Measurements from ENCODE around the gene ANKUB1.

ANKUB1 gene

DNA sequence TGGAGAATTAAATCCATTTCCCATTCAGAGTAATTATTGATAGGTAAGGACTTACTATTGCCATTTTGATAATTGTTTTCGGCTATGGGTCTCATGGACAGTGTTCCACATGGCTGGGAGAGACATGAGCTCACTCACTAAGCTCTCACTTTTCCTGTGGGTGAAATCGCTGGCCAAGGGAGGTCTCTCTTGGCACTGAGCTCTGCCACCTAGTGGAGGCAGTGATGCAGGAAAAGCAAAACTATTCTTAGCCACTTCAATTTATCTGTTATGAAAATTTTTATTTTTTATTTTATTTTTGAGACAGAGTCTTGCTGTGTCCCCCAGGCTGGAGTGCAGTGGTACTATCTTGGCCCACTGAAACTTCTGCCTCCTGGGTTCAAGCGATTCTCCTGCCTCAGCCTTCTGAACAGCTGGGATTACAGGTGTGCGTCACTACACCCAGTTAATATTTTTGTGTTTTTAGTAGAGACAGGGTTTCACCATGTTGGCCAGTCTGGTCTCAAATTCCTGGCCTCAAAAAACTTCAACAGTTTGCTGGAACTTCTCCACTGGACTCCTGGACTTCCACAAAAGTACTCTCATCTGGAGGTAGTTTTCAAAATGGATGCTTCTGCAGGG lies 16.0 kb upstream of the ANKUB1 start:
- H3K27ac ChIP-seq (ENCODE audit: low read depth, low read length) = no peak overlapping the region
- no peak overlapping the region for H3K4me3 ChIP-seq (ENCODE audit: low read depth in 1 of 2, low read length in 2 of 2)
- no peak overlapping the region for H3K9ac ChIP-seq (ENCODE audit: low read length)
- H3K36me3 ChIP-seq (ENCODE audit: insufficient read depth, low read length) = no peaks in the 10 kb centered on the region
- no peaks in the 10 kb centered on the region for H3K9me3 ChIP-seq (ENCODE audit: low read length)
- H3K27me3 ChIP-seq (ENCODE audit: control insufficient read depth in 1 of 2, insufficient read depth in 2 of 2, low read length in 2 of 2) = no peaks in the 10 kb centered on the region
- H3K4me1 ChIP-seq (ENCODE audit: insufficient read depth, low read length) = peaks cover 7% of the 10 kb centered on the region

GRCh38 chr3:149806171-149806778 lies 13.9 kb upstream of the ANKUB1 start:
- Histone ChIP-seq H3K9me3 (ENCODE audit: low read length) (no peaks in the 10 kb centered on the region), H3K27ac (ENCODE audit: low read depth, low read length) (no peak overlapping the region), H3K36me3 (ENCODE audit: insufficient read depth, low read length) (no peaks in the 10 kb centered on the region), H3K27me3 (ENCODE audit: control insufficient read depth in 1 of 2, insufficient read depth in 2 of 2, low read length in 2 of 2) (no peaks in the 10 kb centered on the region), H3K4me1 (ENCODE audit: insufficient read depth, low read length) (no peaks in the 10 kb centered on the region), H3K4me3 (ENCODE audit: low read depth in 1 of 2, low read length in 2 of 2) (no peak overlapping the region), H3K9ac (ENCODE audit: low read length) (no peak overlapping the region)

DNA sequence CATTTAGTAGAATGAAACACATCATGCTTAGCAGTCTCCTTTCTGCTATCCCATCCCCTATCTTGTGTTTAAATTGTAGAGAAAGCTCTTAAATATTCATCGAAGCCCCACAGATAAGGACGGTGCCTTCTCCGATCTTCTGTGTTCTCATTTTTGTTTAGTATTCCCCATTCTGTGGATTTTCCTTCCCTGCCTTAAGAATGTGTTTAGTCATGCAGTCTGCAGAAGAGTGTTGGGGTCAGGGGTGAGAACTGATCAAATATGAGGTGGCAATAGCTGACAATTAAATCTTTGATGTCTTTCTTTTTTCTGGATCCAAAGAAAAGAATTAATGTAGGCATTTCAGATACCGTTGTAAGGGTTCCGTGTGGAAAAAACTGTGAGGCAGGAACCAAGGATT lies 9.3 kb upstream of the ANKUB1 start:
- Histone ChIP-seq H3K4me1 (ENCODE audit: insufficient read depth, low read length) (no peaks in the 10 kb centered on the region), H3K4me3 (ENCODE audit: low read depth in 1 of 2, low read length in 2 of 2) (no peak overlapping the region), H3K9me3 (ENCODE audit: low read length) (no peaks in the 10 kb centered on the region), H3K27ac (ENCODE audit: low read depth, low read length) (no peak overlapping the region), H3K36me3 (ENCODE audit: insufficient read depth, low read length) (no peaks in the 10 kb centered on the region), H3K27me3 (ENCODE audit: control insufficient read depth in 1 of 2, insufficient read depth in 2 of 2, low read length in 2 of 2) (no peaks in the 10 kb centered on the region), H3K9ac (ENCODE audit: low read length) (no peak overlapping the region)

DNA sequence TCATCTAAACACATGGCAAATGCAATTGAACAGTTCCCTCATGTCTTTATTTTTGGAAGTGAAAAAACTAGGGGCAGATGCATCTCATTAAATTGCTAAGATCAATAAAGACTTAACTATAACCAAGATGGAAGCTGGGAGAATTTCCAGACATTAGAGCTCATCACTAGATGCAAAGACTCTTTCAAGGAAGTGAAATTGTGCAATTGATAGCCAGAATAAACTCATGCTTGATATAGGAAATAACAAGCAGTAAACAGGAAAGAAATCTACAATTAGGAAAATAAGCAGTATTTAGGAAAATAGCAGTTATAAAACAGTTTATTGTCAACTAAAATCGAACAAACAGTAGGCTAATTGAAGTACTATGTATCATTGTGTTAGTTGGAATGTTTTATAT lies 8.8 kb upstream of the ANKUB1 start:
- no peaks in the 10 kb centered on the region for H3K9me3 ChIP-seq (ENCODE audit: low read length)

DNA sequence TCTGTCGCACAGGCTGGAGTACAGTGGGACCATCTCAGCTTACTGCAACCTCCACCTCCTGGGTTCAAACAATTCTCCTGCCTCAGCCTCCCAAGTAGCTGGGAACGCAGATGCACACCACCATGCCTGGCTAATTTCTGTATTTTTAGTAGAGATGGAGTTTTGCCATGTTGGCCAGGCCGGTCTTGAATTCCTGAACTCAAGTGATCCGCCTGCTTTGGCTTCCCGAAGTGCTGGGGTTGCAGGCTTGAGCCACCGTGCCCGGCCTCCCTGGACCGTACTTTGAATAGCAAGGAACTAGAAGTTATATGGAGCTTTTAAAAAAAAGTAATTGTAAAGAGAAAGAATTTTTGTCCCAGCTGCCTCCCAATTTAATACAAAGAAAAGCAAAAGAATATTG lies 8.3 kb upstream of the ANKUB1 start:
- no peak overlapping the region for H3K4me3 ChIP-seq (ENCODE audit: low read depth in 1 of 2, low read length in 2 of 2)
- no peaks in the 10 kb centered on the region for H3K4me1 ChIP-seq (ENCODE audit: insufficient read depth, low read length)
- H3K9me3 ChIP-seq (ENCODE audit: low read length) = no peaks in the 10 kb centered on the region
- H3K36me3 ChIP-seq (ENCODE audit: insufficient read depth, low read length) = no peaks in the 10 kb centered on the region
- H3K27ac ChIP-seq (ENCODE audit: low read depth, low read length) = no peak overlapping the region
- no peaks in the 10 kb centered on the region for H3K27me3 ChIP-seq (ENCODE audit: control insufficient read depth in 1 of 2, insufficient read depth in 2 of 2, low read length in 2 of 2)
- no peak overlapping the region for H3K9ac ChIP-seq (ENCODE audit: low read length)

More for the DNA sequence above, 8.8 kb upstream of the ANKUB1 start:
- H3K36me3 ChIP-seq (ENCODE audit: insufficient read depth, low read length) = no peaks in the 10 kb centered on the region
- no peaks in the 10 kb centered on the region for H3K4me1 ChIP-seq (ENCODE audit: insufficient read depth, low read length)
- no peak overlapping the region for H3K4me3 ChIP-seq (ENCODE audit: low read depth in 1 of 2, low read length in 2 of 2)
- H3K9ac ChIP-seq (ENCODE audit: low read length) = no peak overlapping the region
- no peaks in the 10 kb centered on the region for H3K27me3 ChIP-seq (ENCODE audit: control insufficient read depth in 1 of 2, insufficient read depth in 2 of 2, low read length in 2 of 2)
- no peak overlapping the region for H3K27ac ChIP-seq (ENCODE audit: low read depth, low read length)

DNA sequence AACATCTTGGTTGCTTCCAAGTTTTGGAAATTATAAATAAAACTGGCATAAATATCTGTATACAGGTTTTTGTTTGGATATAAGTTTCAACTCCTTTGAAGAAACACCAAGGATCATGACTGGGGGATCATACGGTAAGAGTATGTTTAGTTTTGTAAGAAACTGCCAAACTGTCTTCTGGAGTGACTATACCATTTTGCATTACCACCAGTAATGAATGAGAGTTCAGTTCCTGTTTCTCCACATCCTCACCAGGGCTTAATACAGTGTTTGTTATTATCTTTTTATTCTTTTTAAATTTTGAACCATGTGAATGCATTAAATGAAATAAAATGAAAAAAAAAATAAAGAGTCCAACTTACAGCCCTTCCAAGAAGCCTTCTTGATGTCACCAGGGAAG lies 3.7 kb upstream of the ANKUB1 start:
- no peak overlapping the region for H3K9ac ChIP-seq (ENCODE audit: low read length)
- no peak overlapping the region for H3K27ac ChIP-seq (ENCODE audit: low read depth, low read length)
- H3K4me1 ChIP-seq (ENCODE audit: insufficient read depth, low read length) = no peaks in the 10 kb centered on the region
- no peak overlapping the region for H3K4me3 ChIP-seq (ENCODE audit: low read depth in 1 of 2, low read length in 2 of 2)
- H3K27me3 ChIP-seq (ENCODE audit: control insufficient read depth in 1 of 2, insufficient read depth in 2 of 2, low read length in 2 of 2) = no peaks in the 10 kb centered on the region
- no peaks in the 10 kb centered on the region for H3K36me3 ChIP-seq (ENCODE audit: insufficient read depth, low read length)
- no peaks in the 10 kb centered on the region for H3K9me3 ChIP-seq (ENCODE audit: low read length)

DNA sequence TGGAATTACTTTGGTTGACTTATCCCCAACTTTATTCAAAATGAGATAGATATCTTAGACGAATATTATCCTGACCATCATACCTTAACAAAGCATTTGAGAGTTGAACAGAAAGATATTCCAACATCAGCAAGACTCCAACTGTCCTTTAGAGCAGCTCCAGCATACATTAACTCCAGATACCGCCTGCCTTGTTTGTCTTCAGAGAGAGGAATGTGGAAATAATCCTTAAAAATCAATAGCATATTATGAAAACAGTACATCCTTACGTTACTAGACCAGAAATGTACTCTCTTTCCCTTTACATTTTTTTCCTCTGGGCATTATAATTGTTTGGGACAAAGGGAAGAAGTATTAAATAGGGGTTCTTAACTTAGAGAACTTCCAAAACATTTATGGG lies 1.7 kb downstream of the ANKUB1 start:
- Histone ChIP-seq H3K36me3 (ENCODE audit: insufficient read depth, low read length) (no peaks in the 10 kb centered on the region), H3K27me3 (ENCODE audit: control insufficient read depth in 1 of 2, insufficient read depth in 2 of 2, low read length in 2 of 2) (no peaks in the 10 kb centered on the region), H3K4me3 (ENCODE audit: low read depth in 1 of 2, low read length in 2 of 2) (no peak overlapping the region), H3K9me3 (ENCODE audit: low read length) (no peaks in the 10 kb centered on the region), H3K9ac (ENCODE audit: low read length) (no peak overlapping the region), H3K27ac (ENCODE audit: low read depth, low read length) (no peak overlapping the region), H3K4me1 (ENCODE audit: insufficient read depth, low read length) (no peaks in the 10 kb centered on the region)

- Histone ChIP-seq H3K4me3 (ENCODE audit: low read depth in 1 of 2, low read length in 2 of 2) (no peak overlapping the region), H3K9ac (ENCODE audit: low read length) (no peak overlapping the region), H3K9me3 (ENCODE audit: low read length) (no peaks in the 10 kb centered on the region), H3K4me1 (ENCODE audit: insufficient read depth, low read length) (no peaks in the 10 kb centered on the region), H3K27me3 (ENCODE audit: control insufficient read depth in 1 of 2, insufficient read depth in 2 of 2, low read length in 2 of 2) (no peaks in the 10 kb centered on the region), H3K36me3 (ENCODE audit: insufficient read depth, low read length) (no peaks in the 10 kb centered on the region), H3K27ac (ENCODE audit: low read depth, low read length) (no peak overlapping the region)
Observed at GRCh38 chr3:149790268-149790667, 2.1 kb downstream of the ANKUB1 start.

- Histone ChIP-seq H3K27ac (ENCODE audit: low read depth, low read length) (no peak overlapping the region), H3K4me1 (ENCODE audit: insufficient read depth, low read length) (no peaks in the 10 kb centered on the region), H3K9me3 (ENCODE audit: low read length) (no peaks in the 10 kb centered on the region), H3K9ac (ENCODE audit: low read length) (no peak overlapping the region), H3K27me3 (ENCODE audit: control insufficient read depth in 1 of 2, insufficient read depth in 2 of 2, low read length in 2 of 2) (no peaks in the 10 kb centered on the region), H3K36me3 (ENCODE audit: insufficient read depth, low read length) (no peaks in the 10 kb centered on the region), H3K4me3 (ENCODE audit: low read depth in 1 of 2, low read length in 2 of 2) (no peak overlapping the region)
Observed at GRCh38 chr3:149784064-149784704, 8.2 kb downstream of the ANKUB1 start.

DNA sequence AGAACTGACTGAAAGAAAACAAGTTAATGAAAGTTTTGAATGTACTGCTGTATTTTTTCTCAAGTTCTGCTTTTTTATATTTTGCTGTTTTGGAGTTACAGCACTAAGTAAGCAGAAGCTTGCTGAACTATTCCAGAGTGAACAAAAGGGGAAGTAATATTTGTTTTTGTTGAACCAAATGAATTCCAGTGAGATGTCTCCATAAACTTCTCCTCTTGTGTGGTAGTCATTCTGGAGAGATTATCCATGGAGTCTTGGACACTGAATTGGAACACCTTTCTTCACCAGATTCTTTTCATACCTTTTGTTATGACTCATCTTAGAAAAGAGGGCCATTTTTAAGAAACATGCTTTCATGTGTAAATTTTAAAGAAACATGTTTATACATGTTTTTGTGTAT lies 8.8 kb downstream of the ANKUB1 start:
- H3K4me3 ChIP-seq (ENCODE audit: low read depth in 1 of 2, low read length in 2 of 2) = no peak overlapping the region
- H3K27me3 ChIP-seq (ENCODE audit: control insufficient read depth in 1 of 2, insufficient read depth in 2 of 2, low read length in 2 of 2) = no peaks in the 10 kb centered on the region

DNA sequence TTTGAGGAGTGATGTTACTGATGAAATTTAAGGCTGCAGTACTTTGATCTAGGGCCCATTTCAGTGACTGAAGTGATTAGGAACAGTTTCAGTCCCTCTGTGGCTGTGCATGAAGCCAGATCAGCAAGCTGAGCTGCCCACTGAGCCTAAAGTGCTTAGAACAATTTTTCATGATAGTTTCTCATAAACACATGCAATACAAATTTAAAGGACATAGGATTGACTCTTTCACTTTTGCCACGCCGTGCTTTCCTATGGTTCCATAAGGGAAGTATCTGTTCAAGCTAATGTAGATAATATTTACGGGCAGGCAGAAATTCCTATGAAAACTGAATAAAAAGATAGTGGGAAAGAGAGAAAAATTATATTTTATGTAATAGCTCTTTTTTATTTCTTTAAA lies 10.6 kb downstream of the ANKUB1 start:
- no peak overlapping the region for H3K9ac ChIP-seq (ENCODE audit: low read length)
- H3K4me3 ChIP-seq (ENCODE audit: low read depth in 1 of 2, low read length in 2 of 2) = no peak overlapping the region
- no peaks in the 10 kb centered on the region for H3K36me3 ChIP-seq (ENCODE audit: insufficient read depth, low read length)
- no peaks in the 10 kb centered on the region for H3K27me3 ChIP-seq (ENCODE audit: control insufficient read depth in 1 of 2, insufficient read depth in 2 of 2, low read length in 2 of 2)
- no peak overlapping the region for H3K27ac ChIP-seq (ENCODE audit: low read depth, low read length)
- no peaks in the 10 kb centered on the region for H3K9me3 ChIP-seq (ENCODE audit: low read length)
- no peaks in the 10 kb centered on the region for H3K4me1 ChIP-seq (ENCODE audit: insufficient read depth, low read length)

More for the DNA sequence above, 8.8 kb downstream of the ANKUB1 start:
- Histone ChIP-seq H3K9me3 (ENCODE audit: low read length) (no peaks in the 10 kb centered on the region), H3K36me3 (ENCODE audit: insufficient read depth, low read length) (no peaks in the 10 kb centered on the region), H3K27ac (ENCODE audit: low read depth, low read length) (no peak overlapping the region), H3K4me1 (ENCODE audit: insufficient read depth, low read length) (no peaks in the 10 kb centered on the region), H3K9ac (ENCODE audit: low read length) (no peak overlapping the region)

DNA sequence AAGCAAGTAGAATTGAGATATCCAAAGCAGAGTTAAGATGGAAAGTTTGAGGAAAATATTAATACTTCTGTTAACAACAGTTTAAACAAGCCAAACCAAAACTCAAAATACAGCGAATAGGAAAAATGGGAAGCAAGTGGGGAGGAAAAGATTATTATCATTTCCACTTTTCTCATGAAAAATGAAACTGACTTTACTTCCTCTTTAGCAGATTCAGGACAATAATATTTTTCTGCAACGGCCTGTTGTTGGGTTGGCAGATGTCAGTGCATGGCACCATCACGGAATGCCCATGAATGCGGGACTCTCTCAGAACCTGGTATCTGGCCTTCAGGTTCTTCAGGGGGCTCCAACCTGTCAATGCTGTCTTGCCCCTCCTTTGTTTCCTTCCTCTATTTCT lies 11.1 kb downstream of the ANKUB1 start:
- Histone ChIP-seq H3K27ac (ENCODE audit: low read depth, low read length) (no peak overlapping the region), H3K4me3 (ENCODE audit: low read depth in 1 of 2, low read length in 2 of 2) (no peak overlapping the region), H3K9me3 (ENCODE audit: low read length) (no peaks in the 10 kb centered on the region), H3K9ac (ENCODE audit: low read length) (no peak overlapping the region), H3K4me1 (ENCODE audit: insufficient read depth, low read length) (no peaks in the 10 kb centered on the region), H3K27me3 (ENCODE audit: control insufficient read depth in 1 of 2, insufficient read depth in 2 of 2, low read length in 2 of 2) (no peaks in the 10 kb centered on the region), H3K36me3 (ENCODE audit: insufficient read depth, low read length) (no peaks in the 10 kb centered on the region)
